Thyroid gland (tissue), 4 donors: Measurements from ENCODE around the gene SH3BP1.

Experiments
- POLR2A ChIP-seq, 2 donors: fragments of 450-650 bp; IDR thresholded peaks; one replicate each; pipeline ENCODE4 v1.6.1; 2017; ENCODE audit warnings: antibody characterized with exemption in 2 of 2, mild to moderate bottlenecking in 2 of 2, moderate library complexity in 1 of 2
- TF ChIP-seq, protein P1 (sequence below), 6 experiments: fragments of 200-600 bp in 3 of 6; fragments of 450-650 bp in 3 of 6; sonication (generic) in 3 of 6; IDR thresholded peaks; one replicate each; pipeline ENCODE4 v1.5.1; 2016 to 2019; ENCODE audit warnings: antibody characterized with exemption in 6 of 6, mild to moderate bottlenecking in 2 of 6, inconsistent platforms in 1 of 6, moderate library complexity in 1 of 6

DNA sequence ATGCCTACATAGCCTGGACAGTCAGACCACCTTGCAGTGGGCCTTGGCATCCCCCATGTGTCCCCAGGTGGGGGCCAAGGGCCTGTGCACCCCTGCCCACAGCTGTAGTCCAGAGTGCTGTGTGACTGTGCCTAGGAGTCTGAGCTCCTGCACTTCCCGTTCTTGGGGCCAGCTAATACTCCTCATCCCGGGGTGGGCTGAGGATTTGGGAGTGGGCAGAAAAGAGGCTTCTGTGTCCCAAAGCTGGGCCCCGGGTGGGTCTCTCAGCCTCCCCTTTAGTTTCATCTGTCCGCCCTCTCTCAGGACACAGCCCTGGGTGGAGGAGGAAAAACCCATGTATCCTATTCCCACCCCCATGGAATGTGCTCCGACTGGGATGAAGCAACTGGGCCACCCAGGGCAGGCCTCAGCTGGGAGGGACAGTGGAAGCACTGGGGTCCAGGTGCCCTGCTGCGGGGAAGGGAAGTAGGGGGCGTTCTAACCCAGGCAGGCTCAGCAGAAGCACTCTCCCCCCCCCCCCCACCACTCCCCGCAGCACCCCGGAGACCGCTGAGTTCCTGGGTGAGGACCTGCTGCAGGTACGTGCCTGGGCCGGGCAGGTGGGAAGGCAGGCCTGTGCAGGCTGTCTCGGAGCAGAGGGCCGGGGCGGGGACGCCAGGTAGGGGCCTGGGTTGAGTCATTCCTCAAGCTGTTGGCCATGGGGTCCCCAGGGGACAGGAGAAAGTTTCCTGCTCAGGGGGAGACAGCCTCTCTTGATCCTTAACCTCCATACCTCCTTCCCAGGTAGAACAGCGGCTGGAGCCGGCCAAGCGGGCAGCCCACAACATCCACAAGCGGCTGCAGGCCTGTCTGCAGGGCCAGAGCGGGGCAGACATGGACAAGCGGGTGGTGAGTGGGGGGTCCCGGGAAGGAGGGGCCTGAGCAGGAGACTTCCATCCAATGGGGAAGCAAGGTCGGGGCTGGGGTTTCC, 1.4 kb downstream of the SH3BP1 start:
- TF ChIP-seq POLR2A (IDR thresholded peaks at IDR 0.05): no peak
- TF ChIP-seq, protein P1, sequence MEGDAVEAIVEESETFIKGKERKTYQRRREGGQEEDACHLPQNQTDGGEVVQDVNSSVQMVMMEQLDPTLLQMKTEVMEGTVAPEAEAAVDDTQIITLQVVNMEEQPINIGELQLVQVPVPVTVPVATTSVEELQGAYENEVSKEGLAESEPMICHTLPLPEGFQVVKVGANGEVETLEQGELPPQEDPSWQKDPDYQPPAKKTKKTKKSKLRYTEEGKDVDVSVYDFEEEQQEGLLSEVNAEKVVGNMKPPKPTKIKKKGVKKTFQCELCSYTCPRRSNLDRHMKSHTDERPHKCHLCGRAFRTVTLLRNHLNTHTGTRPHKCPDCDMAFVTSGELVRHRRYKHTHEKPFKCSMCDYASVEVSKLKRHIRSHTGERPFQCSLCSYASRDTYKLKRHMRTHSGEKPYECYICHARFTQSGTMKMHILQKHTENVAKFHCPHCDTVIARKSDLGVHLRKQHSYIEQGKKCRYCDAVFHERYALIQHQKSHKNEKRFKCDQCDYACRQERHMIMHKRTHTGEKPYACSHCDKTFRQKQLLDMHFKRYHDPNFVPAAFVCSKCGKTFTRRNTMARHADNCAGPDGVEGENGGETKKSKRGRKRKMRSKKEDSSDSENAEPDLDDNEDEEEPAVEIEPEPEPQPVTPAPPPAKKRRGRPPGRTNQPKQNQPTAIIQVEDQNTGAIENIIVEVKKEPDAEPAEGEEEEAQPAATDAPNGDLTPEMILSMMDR (IDR thresholded peaks at IDR 0.05): no peak
